Mucosa of rectum (tissue), 2 donors: Measurements from ENCODE around the gene AP3D1.

Experiments
- H3K27ac ChIP-seq, 2 donors: one replicate each; pipeline ENCODE4 v1.7.0; 2013; ENCODE audit warnings: inconsistent platforms in 2 of 2, low read depth in 2 of 2, low read length in 2 of 2
- H3K27me3 ChIP-seq, 2 donors: one replicate each; pipeline ENCODE4 v1.7.0; 2013; ENCODE audit warnings: low read length in 2 of 2; ENCODE audit not compliant: control insufficient read depth in 2 of 2, insufficient read depth in 2 of 2
- H3K36me3 ChIP-seq, 2 donors: one replicate each; pipeline ENCODE4 v1.7.0; 2013; ENCODE audit warnings: low read length in 2 of 2; ENCODE audit not compliant: control insufficient read depth in 2 of 2, insufficient read depth in 2 of 2
- H3K4me1 ChIP-seq, 2 donors: one replicate each; pipeline ENCODE4 v1.7.0; 2013; ENCODE audit warnings: low read length in 2 of 2, mild to moderate bottlenecking in 1 of 2; ENCODE audit not compliant: control insufficient read depth in 2 of 2, insufficient read depth in 2 of 2
- H3K4me3 ChIP-seq, 2 donors: one replicate each; pipeline ENCODE4 v1.7.0; 2013; ENCODE audit warnings: low read length in 2 of 2
- H3K9ac ChIP-seq, 2 donors: one replicate each; pipeline ENCODE4 v1.7.0; 2013; ENCODE audit warnings: low read length in 2 of 2, low read depth in 1 of 2, mild to moderate bottlenecking in 1 of 2
- H3K9me3 ChIP-seq, 2 donors: one replicate each; pipeline ENCODE4 v1.7.0; 2013; ENCODE audit warnings: low read length in 2 of 2; ENCODE audit not compliant: control insufficient read depth in 2 of 2
- donor health status: healthy.
- donor health status: Normal muscosa, but diverticular disease.

AP3D1 gene

GRCh38 chr19:2077833-2078619, 73.3 kb downstream of the AP3D1 start:
- H3K9ac ChIP-seq = no peak overlapping the region
- peaks cover 40 to 56% of the 10 kb centered on the region in 2 donors for H3K36me3 ChIP-seq
- H3K4me3 ChIP-seq = no peak overlapping the region
- H3K9me3 ChIP-seq = no peaks in the 10 kb centered on the region
- H3K4me1 ChIP-seq = peaks cover 0 to 8% of the 10 kb centered on the region in 2 donors
- H3K27ac ChIP-seq = no peak overlapping the region
- H3K27me3 ChIP-seq = no peaks in the 10 kb centered on the region

- no peaks in the 10 kb centered on the region for H3K27me3 ChIP-seq
Observed at GRCh38 chr19:2077398-2077797, 74.0 kb downstream of the AP3D1 start.

GRCh38 chr19:2076526-2076944, 74.8 kb downstream of the AP3D1 start:
- H3K27ac ChIP-seq = no peak overlapping the region

More at GRCh38 chr19:2077398-2077797, 74.0 kb downstream of the AP3D1 start:
- no peak overlapping the region for H3K4me3 ChIP-seq
- no peaks in the 10 kb centered on the region for H3K9me3 ChIP-seq
- H3K36me3 ChIP-seq = peaks cover 46 to 62% of the 10 kb centered on the region in 2 donors
- no peak overlapping the region for H3K27ac ChIP-seq
- peaks cover 0 to 8% of the 10 kb centered on the region in 2 donors for H3K4me1 ChIP-seq
- no peak overlapping the region for H3K9ac ChIP-seq

GRCh38 chr19:2072757-2073551, 78.4 kb downstream of the AP3D1 start:
- Histone ChIP-seq H3K27ac (no peak overlapping the region), H3K4me3 (no peak overlapping the region), H3K36me3 (peaks cover 37 to 41% of the 10 kb centered on the region in 2 donors)

More at GRCh38 chr19:2076526-2076944, 74.8 kb downstream of the AP3D1 start:
- H3K9me3 ChIP-seq = no peaks in the 10 kb centered on the region
- H3K4me3 ChIP-seq = no peak overlapping the region
- H3K27me3 ChIP-seq = no peaks in the 10 kb centered on the region
- H3K4me1 ChIP-seq = peaks cover 0 to 6% of the 10 kb centered on the region in 2 donors
- H3K36me3 ChIP-seq = peaks cover 51 to 58% of the 10 kb centered on the region in 2 donors
- no peak overlapping the region for H3K9ac ChIP-seq

GRCh38 chr19:2070986-2071673, 80.2 kb downstream of the AP3D1 start:
- peak overlapping the region in 1 of 2 donors; percentile 27 for H3K27ac ChIP-seq
- no peak overlapping the region for H3K4me3 ChIP-seq
- peaks cover 11 to 21% of the 10 kb centered on the region in 2 donors for H3K4me1 ChIP-seq
- H3K27me3 ChIP-seq = no peaks in the 10 kb centered on the region
- H3K9me3 ChIP-seq = no peaks in the 10 kb centered on the region
- H3K36me3 ChIP-seq = peaks cover 23 to 27% of the 10 kb centered on the region in 2 donors
- peak overlapping the region in 1 of 2 donors; percentile 1 for H3K9ac ChIP-seq

More at GRCh38 chr19:2072757-2073551, 78.4 kb downstream of the AP3D1 start:
- no peak overlapping the region for H3K9ac ChIP-seq
- no peaks in the 10 kb centered on the region for H3K27me3 ChIP-seq
- no peaks in the 10 kb centered on the region for H3K9me3 ChIP-seq
- peaks cover 11 to 14% of the 10 kb centered on the region in 2 donors for H3K4me1 ChIP-seq

- Histone ChIP-seq H3K4me1 (peaks cover 11 to 21% of the 10 kb centered on the region in 2 donors), H3K9me3 (no peaks in the 10 kb centered on the region), H3K4me3 (no peak overlapping the region), H3K9ac (peak overlapping the region in 1 of 2 donors; percentile 1), H3K27me3 (no peaks in the 10 kb centered on the region), H3K27ac (peak overlapping the region; percentile 77 to 79), H3K36me3 (peaks cover 20 to 24% of the 10 kb centered on the region in 2 donors)
Observed at GRCh38 chr19:2070436-2070827, 80.9 kb downstream of the AP3D1 start.

GRCh38 chr19:2064788-2065524, 86.4 kb downstream of the AP3D1 start:
- Histone ChIP-seq H3K9ac (peak overlapping the region; percentile 32 to 58), H3K9me3 (no peaks in the 10 kb centered on the region), H3K36me3 (no peaks in the 10 kb centered on the region), H3K4me3 (peak overlapping the region in 1 of 2 donors; percentile 15), H3K27me3 (no peaks in the 10 kb centered on the region), H3K27ac (peak overlapping the region; percentile 58 to 74), H3K4me1 (peaks cover 36 to 48% of the 10 kb centered on the region in 2 donors)

GRCh38 chr19:2064395-2064787, 87.0 kb downstream of the AP3D1 start:
- Histone ChIP-seq H3K36me3 (no peaks in the 10 kb centered on the region), H3K9ac (peak overlapping the region; percentile 32 to 58), H3K27me3 (no peaks in the 10 kb centered on the region), H3K4me3 (no peak overlapping the region), H3K27ac (peak overlapping the region; percentile 58 to 74), H3K9me3 (no peaks in the 10 kb centered on the region), H3K4me1 (peaks cover 36 to 48% of the 10 kb centered on the region in 2 donors)

GRCh38 chr19:2063824-2064223, 87.5 kb downstream of the AP3D1 start:
- no peak overlapping the region for H3K4me3 ChIP-seq
- H3K4me1 ChIP-seq = peaks cover 38 to 48% of the 10 kb centered on the region in 2 donors

More at GRCh38 chr19:2063824-2064223, 87.5 kb downstream of the AP3D1 start:
- H3K9ac ChIP-seq = no peak overlapping the region
- no peaks in the 10 kb centered on the region for H3K27me3 ChIP-seq
- H3K9me3 ChIP-seq = no peaks in the 10 kb centered on the region
- H3K36me3 ChIP-seq = no peaks in the 10 kb centered on the region
- H3K27ac ChIP-seq = no peak overlapping the region
